ENCODE measurements around the gene CRYBG3. TPM values are rescaled to one million over a fixed set of nuclear protein-coding genes. Genes with fewer than 3 reads are reported as not detected.

The CRYBG3 gene
- 23.9 and 28.8 TPM in 2 replicates for total RNA-seq (ENCODE audit: low replicate concordance)

GRCh38 chr3:97821774-97822358 is at the start of gene CRYBG3:
TSS of gene CRYBG3 (plus strand) at chr3:97822011. CDS start at chr3:97822207, 196 bp downstream.
- DNase-seq (ENCODE audit: low read depth): peak; percentile 68
- peak within 1 kb of the TSS; percentile 95 for H3K4me3 ChIP-seq (ENCODE audit: low read depth, low read length)
- TF ChIP-seq CTCF (IDR thresholded peaks at IDR 0.05; ENCODE audit: insufficient read depth, low read length): peak; percentile 40

GRCh38 chr3:97772926-97773325 is 48.9 kb upstream of the CRYBG3 start:
- DNase-seq (ENCODE audit: low read depth): no peak
- TF ChIP-seq CTCF (IDR thresholded peaks at IDR 0.05; ENCODE audit: insufficient read depth, low read length): no peak
- no peak overlapping the region for H3K4me3 ChIP-seq (ENCODE audit: low read depth, low read length)

GRCh38 chr3:97778152-97778551 is 43.7 kb upstream of the CRYBG3 start:
- DNase-seq (ENCODE audit: low read depth): no peak
- H3K4me3 ChIP-seq (ENCODE audit: low read depth, low read length): no peak overlapping the region
- TF ChIP-seq CTCF (IDR thresholded peaks at IDR 0.05; ENCODE audit: insufficient read depth, low read length): no peak

- no peak overlapping the region for H3K4me3 ChIP-seq (ENCODE audit: low read depth, low read length)
- TF ChIP-seq CTCF (IDR thresholded peaks at IDR 0.05; ENCODE audit: insufficient read depth, low read length): peak; percentile 75
- peak; percentile 79 for DNase-seq (ENCODE audit: low read depth)
Measured at GRCh38 chr3:97793420-97794019, 28.3 kb upstream of the CRYBG3 start.

GRCh38 chr3:97795951-97796350 is 25.9 kb upstream of the CRYBG3 start:
- TF ChIP-seq CTCF (IDR thresholded peaks at IDR 0.05; ENCODE audit: insufficient read depth, low read length): no peak
- H3K4me3 ChIP-seq (ENCODE audit: low read depth, low read length): no peak overlapping the region
- DNase-seq (ENCODE audit: low read depth): no peak

- no peak for DNase-seq (ENCODE audit: low read depth)
- no peak for TF ChIP-seq CTCF (IDR thresholded peaks at IDR 0.05; ENCODE audit: insufficient read depth, low read length)
Measured at GRCh38 chr3:97804471-97804870, 17.3 kb upstream of the CRYBG3 start.

More at GRCh38 chr3:97804471-97804870, 17.3 kb upstream of the CRYBG3 start:
- H3K4me3 ChIP-seq (ENCODE audit: low read depth, low read length): no peak overlapping the region
